ENCODE results near the gene GSTT2.

Gene GSTT2

DNA sequence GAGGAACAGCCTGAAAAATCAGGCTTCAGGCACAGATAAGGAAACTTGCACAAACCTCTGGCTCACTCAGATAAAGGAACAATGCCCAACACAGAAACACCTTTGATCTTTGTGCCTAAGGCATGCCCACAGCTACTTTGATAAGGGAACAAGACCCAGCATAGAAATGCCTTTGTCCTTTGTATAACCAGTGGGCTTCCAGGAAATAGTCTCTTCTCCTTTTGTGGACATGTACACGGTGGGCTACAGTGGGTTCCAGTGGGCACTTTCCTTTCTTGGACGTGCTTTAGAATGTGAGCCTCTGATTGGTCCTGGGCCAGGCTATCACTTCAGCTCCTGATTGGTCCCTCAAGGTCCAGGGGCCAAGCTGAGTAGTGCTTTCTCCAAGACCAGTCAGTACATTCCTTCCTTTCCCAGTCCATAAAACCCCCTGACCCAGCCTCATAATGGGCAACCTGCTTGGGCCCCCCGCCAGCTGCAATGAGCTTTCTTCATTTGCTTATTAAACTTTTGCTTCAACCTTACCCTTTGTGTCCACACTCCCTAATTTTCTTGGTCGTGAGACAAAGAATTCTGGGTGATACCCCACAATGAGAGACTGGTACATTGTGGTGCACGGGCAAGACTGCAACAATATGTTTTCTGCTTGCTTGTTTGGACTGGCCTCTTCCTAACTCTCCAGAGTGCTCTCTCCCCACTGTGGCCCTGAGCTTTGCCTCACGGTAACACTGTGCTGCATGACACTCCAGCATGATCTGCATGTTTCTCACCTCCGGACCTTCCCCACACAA, 29.5 kb downstream of the GSTT2 start:
- no peak for FAIRE-seq

DNA sequence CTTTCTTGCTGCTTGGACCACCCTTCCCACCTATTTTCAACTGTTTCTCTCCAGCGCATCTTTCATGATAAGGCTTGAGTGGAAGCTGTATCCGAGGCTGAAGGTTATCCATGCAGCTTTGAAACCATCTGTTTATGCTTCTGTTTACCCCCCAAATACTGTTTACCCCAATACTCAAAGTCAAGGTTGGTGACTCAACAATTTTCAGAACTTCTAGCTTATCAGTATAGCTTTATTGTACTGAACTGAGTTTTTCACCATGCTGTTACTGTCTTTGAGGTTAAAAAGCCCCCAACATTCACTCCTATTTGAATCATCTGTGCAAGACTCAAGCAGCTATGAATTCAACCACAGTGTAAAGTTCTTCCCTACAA, 30.1 kb downstream of the GSTT2 start:
- no peak for FAIRE-seq

DNA sequence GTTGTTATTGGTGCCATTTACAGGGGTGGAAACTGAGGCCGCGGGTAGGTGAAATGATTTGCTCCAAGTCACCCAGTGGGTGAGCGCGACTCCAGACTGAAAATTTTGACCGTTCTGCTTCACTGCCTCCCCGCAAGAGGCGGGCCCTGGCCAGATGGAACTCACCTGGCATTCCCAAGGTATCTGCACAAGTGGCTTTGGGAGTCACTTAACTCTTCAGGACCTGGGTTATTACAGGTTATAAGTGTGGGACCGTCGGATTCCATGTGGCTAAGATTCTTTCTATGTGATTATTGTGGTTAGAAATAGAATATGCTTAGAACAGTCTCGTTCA, 31.8 kb downstream of the GSTT2 start:
- no peak for FAIRE-seq

DNA sequence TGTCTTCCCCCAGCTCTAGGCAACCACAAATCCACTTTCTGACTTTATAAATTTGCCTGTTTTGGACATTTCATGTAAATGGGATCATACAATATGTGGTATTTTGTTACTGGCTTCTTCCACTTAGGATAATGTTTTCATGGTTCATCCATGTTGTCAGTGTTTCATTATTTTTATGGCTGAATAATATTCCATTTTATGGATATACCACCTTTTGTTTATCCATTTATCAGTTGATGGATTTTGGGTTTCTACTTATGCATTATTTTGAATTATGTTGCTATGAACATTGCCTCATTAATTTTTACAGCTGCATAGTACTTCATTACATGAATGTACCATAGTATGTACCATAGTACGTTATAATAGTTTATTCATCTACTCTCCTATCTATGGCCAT, 36.2 kb downstream of the GSTT2 start:
- FAIRE-seq, result no peak

DNA sequence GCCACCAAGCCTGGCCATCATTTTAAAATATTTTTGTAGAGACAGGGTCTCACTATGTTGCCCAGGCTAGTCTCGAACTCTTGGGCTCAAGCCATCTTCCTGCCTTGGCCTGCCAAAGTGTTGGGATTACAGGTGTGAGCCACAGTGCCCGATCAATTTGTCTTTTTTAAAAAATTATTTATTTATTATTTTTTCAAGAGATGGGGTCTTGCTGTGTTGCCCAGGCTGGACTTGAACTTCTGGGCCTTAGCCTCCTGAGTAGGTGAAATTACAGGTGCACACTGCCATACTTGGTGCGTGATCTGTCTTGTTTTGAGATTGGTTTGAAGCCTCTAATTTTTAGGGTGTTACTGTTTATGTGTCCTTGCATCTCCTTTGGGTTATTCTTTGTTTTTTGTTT, 41.4 kb downstream of the GSTT2 start:
- no peak for FAIRE-seq

DNA sequence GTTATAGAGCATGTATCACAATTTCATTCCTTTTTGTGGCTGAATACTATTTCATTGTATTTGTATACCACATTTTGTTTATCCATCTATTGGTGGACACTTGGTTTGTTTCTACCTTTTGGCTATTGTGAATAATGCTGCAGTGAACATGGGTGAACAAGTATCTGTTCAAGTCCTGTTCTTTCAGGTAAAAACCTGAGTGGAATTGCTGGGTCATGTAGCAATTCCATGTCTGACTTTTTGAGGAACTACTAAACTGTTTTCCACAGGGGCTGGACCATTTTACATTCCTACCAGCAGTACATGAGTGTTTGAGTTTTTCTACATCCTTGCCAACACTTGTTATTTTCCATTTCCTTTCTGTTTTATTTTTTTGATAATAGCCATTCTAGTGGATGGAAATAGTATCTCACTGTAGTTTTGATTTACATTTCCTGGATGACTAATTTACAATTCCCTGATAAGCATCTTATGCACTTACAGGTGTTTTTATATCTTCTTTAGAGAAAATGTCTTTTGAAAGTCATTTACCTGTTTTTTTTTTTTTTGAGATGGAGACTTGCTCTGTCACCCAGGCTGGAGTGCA, 43.4 kb downstream of the GSTT2 start:
- FAIRE-seq, result no peak

DNA sequence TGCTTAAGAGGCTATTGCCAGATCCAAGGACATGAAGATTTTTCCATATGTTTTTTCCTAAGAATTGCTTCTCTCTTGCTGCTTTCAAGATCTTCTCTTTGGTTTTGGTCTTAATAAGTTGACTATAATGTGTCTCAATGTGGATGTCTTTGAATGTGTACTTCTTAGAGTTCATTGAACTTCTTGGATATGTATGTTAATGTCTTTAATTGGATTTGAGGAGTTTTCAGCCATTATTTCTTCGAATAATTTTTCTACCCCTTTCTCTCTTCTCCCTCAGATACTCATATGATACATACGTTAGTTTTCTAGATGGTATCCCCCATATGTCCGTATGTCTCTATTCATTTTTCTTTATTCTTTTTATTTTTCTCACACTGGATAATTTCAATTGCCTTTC, 44.4 kb downstream of the GSTT2 start:
- no peak for FAIRE-seq

DNA sequence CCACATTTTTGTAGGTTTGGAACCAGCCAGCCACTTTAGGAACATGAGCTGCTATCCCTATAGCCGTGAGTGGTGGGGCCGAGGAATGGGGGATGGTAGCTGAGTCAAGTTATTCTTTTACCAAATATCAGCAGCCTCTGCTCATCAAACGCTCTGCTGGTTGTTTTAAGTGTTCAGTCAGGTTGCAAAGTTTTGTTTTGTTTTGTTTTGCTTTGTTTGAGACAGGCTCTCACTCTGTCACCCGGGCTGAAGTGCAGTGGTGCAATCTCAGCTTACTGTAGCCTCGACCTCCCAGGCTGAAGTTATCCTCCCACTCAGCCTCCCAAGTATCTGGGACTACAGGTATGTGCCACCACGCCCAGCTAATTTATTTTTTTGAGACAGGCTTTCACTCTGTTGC, 45.5 kb downstream of the GSTT2 start:
- no peak for FAIRE-seq

DNA sequence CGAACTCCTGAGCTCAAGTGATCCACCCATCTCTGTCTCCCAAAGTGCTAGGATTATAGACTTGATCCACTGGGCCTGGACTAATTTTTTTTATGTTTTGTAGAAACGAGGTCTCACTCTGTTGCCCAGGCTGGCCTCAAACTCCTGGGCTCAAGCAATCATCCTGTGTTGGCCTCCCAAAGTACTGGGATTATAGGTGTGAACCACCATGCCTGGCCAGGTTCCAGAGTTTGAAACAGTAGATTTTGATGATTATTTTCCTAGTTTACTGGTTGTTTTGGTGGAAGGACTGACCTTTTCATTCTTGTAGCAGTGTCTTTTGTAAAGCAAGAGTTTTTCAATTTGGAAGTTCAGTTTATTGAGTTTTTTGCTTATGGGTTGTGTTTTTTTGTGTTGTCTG, 46.1 kb downstream of the GSTT2 start:
- no peak for FAIRE-seq

DNA sequence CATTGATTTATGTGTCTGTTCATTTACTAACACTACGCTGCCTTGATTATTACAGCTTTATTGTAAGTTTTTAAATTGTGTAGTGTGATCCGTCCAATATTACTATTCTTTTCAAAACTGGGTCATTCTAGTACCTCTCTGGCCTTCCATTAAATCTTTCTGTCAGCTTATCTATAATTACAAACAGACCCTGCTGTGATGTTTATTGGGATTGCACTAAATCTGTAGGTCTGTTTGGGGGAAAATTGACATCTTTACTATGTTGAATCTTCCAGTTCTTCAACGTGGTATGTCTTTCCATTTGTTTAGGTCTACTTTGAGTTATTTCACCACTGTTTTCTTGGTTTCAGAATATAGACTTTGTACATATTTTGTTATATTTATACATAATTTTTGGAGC, 46.8 kb downstream of the GSTT2 start:
- no peak for FAIRE-seq

DNA sequence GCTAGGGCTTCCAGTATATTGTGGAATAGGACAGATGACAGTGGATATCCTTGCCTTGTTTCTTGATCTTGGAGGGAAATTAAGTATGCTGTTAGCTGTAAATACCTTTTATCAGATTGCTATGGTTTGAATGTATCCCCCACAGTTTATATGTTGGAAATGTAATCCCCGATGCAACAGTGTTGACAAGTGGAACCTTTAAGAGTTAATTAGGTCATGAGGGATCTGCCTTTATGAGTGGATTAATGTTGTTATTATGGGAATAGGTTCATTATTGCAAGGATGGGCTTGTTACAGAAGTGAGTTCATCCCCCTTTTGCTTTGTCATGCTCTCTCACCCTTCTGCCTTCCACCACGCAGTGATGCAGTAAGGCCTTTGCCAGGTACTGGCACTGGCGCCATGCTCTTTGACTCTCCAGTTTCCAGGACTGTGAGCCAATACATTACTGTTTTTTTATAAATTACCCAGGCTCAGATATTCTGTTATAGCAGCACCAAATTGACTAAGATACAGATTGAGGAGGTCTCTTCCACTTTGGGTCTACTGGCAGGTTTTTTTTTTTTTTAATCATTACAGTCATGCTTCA, 47.5 kb downstream of the GSTT2 start:
- FAIRE-seq, result no peak

DNA sequence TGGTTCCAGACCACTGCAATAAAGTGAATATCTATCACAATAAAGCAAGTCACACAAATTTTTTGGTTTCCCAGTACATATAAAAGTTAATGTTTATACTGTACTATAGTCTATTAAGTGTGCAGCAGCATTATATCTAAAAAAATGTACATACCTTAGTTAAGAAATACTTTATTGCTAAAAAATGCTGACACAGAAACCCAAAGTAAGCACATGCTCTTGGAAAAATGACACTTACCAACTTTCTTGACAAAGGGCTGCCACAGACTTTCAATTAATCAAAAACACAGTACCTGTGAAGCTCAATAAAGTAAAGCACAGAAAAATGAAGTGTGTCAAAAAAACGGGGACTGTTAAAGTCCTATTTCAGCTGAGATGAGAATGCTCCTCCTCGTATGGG, 48.1 kb downstream of the GSTT2 start:
- no peak for FAIRE-seq

DNA sequence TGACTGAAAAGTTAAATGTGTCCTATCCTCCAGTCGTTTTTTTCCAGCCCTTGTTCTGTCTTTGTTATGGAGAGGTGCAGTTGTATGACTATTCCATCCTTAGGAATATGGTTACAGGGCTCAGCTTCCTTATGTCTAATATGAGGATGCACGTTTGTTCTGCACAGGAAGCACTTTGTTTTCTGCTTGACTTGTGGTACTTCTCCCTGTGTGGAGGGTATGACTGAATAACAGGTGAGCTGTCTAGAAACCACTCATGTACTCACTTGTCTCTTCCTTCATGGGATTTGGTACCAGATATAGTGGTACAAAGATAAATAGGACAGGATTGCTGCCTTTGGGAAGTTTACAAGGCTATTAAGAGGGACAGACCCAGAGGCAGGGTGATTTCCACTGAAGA, 48.6 kb downstream of the GSTT2 start:
- no peak for FAIRE-seq

DNA sequence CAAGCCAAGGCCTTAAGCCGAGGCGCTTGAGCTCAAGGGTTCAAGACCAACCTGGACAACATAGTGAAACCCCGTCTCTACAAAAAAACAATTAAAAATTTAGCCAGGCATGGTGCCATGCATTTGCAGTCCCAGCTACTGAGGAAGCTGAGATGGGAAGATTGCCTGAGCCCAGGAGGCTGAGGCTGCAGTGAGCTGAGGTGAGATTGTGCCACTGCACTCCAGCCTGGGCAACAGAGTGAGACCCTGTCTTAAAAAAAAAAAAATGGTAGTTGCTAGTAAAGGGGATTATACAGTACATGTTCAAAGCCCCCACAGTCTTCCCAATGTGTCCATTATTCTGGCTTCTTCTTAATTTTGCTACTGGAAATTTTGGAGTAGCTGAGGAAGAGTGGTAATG, 49.4 kb downstream of the GSTT2 start:
- no peak for FAIRE-seq

DNA sequence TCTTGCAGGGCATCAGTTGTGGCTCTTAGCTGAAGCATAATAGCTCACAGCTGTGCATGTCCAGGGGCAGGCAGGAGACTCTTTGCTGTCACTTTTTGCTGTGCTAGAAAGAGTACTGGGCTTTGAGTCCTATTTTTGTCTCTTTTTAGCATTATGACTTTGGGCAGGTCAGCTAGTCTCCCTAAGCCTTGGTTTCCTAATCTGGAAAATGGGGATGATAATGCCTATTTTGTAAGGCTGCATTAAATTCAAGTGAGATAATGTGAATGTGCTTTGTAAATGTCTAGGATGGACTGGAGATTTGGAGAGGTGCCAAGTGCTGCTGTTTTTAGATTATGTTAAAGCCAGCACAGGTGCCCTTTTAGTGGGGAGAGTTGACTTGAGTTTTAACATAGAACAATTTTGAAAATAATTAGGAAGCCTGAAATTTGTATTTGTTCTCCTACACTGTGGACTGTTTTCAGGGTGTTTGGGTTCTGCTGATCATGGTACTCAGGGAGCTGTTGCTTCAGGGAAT, 50.3 kb downstream of the GSTT2 start:
- FAIRE-seq, result no peak

All from A204.1 (cell line).